Measurements from ENCODE around the gene WNK4. TPM values are rescaled to one million over a fixed set of nuclear protein-coding genes. Genes with fewer than 3 reads are reported as not detected.

The WNK4 gene
- total RNA-seq, 1 donor: 0.45 TPM

- H3K4me3 ChIP-seq (ENCODE audit: low read depth, low read length): peak within 1 kb of the TSS; percentile 94
- peak; percentile 25 for TF ChIP-seq CTCF (IDR thresholded peaks at IDR 0.05; ENCODE audit: insufficient read depth, low read length)
- DNase-seq (ENCODE audit: low read depth): peak; percentile 88
These were observed 6.9 kb upstream of the WNK4 start, which contains the start of gene VPS25 for GRCh38 chr17:42773290-42774035. Gene VPS25 (plus strand): TSS chr17:42773449. CDS start chr17:42773476, 27 bp downstream.

- peak overlapping the region; percentile 94 for H3K4me3 ChIP-seq (ENCODE audit: low read depth, low read length)
- no peak for TF ChIP-seq CTCF (IDR thresholded peaks at IDR 0.05; ENCODE audit: insufficient read depth, low read length)
- no peak for DNase-seq (ENCODE audit: low read depth)
These were observed 6.2 kb upstream of the WNK4 start for GRCh38 chr17:42774066-42774745.

- no peak for TF ChIP-seq CTCF (IDR thresholded peaks at IDR 0.05; ENCODE audit: insufficient read depth, low read length)
- H3K4me3 ChIP-seq (ENCODE audit: low read depth, low read length): no peak overlapping the region
- peak; percentile 37 for DNase-seq (ENCODE audit: low read depth)
These were observed 4.8 kb upstream of the WNK4 start for GRCh38 chr17:42775534-42776098.

- H3K4me3 ChIP-seq (ENCODE audit: low read depth, low read length): no peak overlapping the region
- DNase-seq (ENCODE audit: low read depth): no peak
- no peak for TF ChIP-seq CTCF (IDR thresholded peaks at IDR 0.05; ENCODE audit: insufficient read depth, low read length)
These were observed 1.8 kb upstream of the WNK4 start for GRCh38 chr17:42778570-42778969.

- DNase-seq (ENCODE audit: low read depth): no peak
- H3K4me3 ChIP-seq (ENCODE audit: low read depth, low read length): no peak overlapping the region
- no peak for TF ChIP-seq CTCF (IDR thresholded peaks at IDR 0.05; ENCODE audit: insufficient read depth, low read length)
These were observed 990 bp upstream of the WNK4 start for GRCh38 chr17:42779304-42779935.

GRCh38 chr17:42780851-42781638 lies 635 bp downstream of the WNK4 start:
- H3K4me3 ChIP-seq (ENCODE audit: low read depth, low read length): peak overlapping the region; percentile 70
- no peak for DNase-seq (ENCODE audit: low read depth)
- no peak for TF ChIP-seq CTCF (IDR thresholded peaks at IDR 0.05; ENCODE audit: insufficient read depth, low read length)
